Hematopoietic multipotent progenitor cell treated with erythropoietin and hydrocortisone succinate and interleukin-3 and kit ligand, for 17 days (in vitro differentiated cells): ENCODE results near the gene THAP9.
"Not testable (repeated sequence)": the region's sequence is repeated elsewhere in the genome, so short reads cannot be mapped to it uniquely, and the experiment has no call there.

Source experiments
- DNase-seq: peaks from one replicate; pipeline ENCODE4 v3.0.0-alpha.2; 2015; ENCODE audit warnings: low spot score

THAP9 gene, protein sequence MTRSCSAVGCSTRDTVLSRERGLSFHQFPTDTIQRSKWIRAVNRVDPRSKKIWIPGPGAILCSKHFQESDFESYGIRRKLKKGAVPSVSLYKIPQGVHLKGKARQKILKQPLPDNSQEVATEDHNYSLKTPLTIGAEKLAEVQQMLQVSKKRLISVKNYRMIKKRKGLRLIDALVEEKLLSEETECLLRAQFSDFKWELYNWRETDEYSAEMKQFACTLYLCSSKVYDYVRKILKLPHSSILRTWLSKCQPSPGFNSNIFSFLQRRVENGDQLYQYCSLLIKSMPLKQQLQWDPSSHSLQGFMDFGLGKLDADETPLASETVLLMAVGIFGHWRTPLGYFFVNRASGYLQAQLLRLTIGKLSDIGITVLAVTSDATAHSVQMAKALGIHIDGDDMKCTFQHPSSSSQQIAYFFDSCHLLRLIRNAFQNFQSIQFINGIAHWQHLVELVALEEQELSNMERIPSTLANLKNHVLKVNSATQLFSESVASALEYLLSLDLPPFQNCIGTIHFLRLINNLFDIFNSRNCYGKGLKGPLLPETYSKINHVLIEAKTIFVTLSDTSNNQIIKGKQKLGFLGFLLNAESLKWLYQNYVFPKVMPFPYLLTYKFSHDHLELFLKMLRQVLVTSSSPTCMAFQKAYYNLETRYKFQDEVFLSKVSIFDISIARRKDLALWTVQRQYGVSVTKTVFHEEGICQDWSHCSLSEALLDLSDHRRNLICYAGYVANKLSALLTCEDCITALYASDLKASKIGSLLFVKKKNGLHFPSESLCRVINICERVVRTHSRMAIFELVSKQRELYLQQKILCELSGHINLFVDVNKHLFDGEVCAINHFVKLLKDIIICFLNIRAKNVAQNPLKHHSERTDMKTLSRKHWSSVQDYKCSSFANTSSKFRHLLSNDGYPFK

GRCh38 chr4:82900411-82901182 lies at the start of gene THAP9:
THAP9 (plus strand) TSS chr4:82900735; CDS start chr4:82900803, 68 bp downstream.
- peak; percentile 98 for DNase-seq

GRCh38 chr4:82851318-82851717 lies 49.2 kb upstream of the THAP9 start:
- no peak for DNase-seq

DNA sequence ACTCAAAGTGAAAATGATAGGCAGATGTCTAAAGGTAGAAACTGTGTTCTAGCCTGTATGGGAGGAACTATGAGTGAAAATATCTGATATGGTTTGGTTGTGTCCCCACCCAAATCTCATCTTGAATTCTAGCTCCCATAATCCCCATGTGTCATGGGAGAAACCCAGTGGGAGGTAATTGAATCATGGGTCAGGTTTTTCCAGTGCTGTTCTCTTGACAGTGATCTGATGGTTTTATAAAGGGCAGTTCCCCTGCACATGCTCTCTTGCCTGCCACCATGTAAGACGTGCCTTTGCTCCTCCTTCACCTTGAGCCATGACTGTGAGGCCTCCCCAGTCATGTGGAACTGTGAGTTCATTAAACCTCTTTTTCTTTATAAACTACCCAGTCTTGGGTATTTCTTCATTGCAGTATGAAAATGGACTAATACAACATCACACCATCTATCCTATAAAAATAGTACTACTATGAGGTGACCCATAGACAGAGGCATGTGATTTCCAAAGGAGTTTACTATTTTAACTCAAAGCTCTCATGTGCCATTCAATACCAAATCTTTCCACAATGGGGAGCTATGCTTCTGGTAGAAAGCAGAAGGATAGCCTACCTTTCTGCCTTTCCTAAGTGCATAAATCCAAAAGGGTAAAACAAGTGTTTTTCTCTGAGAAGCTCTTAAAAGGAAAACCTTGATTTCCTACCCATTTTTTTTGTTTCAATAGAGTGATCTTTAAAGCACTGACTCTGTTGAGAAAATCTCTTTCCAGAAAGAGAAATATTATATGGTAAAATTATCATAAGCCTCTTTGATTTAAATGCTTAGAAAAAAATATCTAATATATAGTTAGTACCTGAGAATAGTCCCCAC lies 48.4 kb upstream of the THAP9 start:
- DNase-seq, result peak; percentile 59

GRCh38 chr4:82852751-82853285 lies 47.7 kb upstream of the THAP9 start:
- DNase-seq, result no peak

- not testable (repeated sequence) for DNase-seq
Observed at GRCh38 chr4:82860487-82860886, 40.0 kb upstream of the THAP9 start.

GRCh38 chr4:82861529-82861928 lies 39.0 kb upstream of the THAP9 start:
- no peak for DNase-seq

DNA sequence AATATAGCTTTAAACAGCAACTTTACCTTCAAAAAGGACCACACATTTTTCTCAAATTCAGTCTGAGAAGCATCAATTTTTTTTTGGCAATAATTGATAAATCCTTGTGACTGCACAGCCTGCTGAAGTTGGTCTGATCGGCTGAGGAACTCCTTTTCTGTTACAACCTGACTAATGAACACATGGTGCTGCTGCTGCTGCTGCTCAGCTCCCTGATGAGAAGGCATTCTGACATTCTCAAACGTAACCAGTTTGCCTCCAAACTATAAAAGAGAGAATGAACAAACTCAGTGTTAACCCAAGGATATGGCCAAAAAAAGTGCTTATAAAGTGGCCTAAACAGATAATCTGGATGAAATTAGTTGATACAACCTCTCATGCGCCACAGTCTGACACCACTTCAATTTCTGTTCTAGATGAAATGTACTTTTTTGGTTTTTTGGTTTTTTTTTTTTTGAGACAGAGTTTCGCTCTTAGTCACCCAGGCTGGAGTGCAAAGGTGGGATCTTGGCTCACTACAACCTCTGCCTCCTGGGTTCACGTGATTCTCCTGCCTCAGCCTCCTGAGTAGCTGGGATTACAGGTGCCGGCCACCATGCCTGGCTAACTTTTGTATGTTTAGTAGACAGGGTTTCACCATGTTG lies 36.1 kb upstream of the THAP9 start:
- no peak for DNase-seq

DNA sequence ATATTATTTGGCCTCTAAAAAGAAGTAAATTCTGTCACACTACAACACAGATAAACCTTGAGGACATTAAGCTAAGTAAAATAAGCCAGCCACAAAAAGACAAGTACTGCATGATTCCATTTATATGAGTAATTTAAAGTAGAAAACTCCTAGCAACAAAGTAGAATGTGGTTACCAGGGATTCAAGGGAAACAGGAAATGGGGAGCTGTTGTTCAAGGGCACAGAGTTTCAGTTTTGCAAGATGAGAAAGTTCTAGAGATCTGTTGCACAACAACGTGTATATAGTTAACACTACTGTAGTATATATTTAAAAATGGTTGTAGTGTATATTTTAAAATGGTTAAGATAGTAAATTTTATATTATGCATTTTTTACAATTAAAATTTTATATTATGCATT lies 34.9 kb upstream of the THAP9 start:
- no peak for DNase-seq

DNA sequence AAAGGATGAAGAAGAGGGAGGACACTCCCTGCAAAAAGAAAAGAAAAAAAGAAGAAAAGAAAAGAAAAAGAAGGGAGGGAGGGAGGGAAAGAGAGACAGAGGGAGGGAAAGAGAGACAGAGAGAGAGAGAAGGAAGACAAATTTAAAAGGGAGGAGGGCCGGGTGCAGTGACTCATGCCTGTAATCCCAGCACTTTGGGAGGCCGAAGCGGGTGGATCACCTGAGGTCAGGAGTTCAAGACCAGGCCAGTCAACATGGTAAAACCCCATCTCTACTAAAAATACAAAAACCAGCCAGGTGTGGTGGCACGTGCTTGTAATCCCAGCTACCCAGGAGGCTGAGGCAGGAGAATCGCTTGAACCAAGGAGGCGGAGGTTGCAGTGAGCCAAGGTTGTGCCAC lies 34.5 kb upstream of the THAP9 start:
- not testable (repeated sequence) for DNase-seq

GRCh38 chr4:82866706-82867385 lies 33.7 kb upstream of the THAP9 start:
- DNase-seq, result no peak

DNA sequence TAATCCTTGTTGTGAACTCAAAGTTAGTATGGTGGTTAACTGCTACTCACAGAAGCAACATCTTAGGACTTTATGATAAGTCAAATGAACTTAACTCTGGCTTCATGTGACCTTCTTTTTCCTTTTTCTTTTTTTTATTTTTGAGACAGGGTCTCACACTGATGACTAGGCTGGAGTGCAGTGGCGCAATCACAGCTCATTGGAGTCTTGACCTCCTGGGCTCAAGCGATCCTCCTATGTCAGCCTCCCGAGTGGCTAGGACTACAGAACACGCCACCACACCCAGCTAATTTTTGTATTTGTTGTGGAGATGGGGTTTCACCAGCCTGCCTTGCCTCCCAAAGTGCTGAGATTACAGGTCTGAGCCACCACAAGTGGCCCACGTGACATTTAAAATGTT lies 32.0 kb upstream of the THAP9 start:
- DNase-seq, result no peak

- no peak for DNase-seq
Observed at GRCh38 chr4:82885410-82885809, 15.1 kb upstream of the THAP9 start.

DNA sequence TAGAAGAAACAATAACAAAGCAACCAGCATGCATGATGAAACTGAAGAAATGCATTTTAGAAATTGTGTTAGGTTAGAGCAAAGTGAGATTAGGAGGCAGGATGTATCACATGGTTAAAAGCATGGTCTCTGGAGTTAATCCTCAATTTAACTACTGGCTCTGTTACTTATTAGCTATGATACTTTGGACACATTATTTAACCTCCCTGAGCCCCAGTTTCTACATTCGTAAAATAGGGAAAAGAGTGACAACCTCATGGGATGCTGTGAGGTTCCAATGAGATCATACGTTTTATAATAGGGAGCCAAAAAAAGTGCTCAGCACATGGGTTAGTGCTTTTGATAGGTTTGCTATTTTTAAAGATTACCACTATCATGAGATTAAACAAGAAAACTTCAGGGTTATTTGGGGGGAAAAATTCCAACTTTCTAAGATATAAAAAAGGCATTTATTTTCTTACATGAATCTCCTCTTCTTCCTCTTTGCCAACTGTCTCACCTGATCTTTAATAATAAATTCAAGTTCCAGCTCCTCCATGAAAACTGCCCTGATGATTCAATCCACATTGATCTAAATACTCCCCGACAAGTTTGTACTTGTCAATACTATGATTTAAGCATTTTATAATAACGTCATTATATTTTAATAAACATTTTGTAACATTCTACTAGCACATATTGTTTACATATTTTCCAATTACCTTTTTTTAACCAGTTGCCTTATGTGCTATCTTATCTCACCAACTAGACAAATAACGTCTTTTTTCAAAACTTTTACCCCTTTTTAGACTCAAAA lies 14.2 kb upstream of the THAP9 start:
- DNase-seq, result no peak

DNA sequence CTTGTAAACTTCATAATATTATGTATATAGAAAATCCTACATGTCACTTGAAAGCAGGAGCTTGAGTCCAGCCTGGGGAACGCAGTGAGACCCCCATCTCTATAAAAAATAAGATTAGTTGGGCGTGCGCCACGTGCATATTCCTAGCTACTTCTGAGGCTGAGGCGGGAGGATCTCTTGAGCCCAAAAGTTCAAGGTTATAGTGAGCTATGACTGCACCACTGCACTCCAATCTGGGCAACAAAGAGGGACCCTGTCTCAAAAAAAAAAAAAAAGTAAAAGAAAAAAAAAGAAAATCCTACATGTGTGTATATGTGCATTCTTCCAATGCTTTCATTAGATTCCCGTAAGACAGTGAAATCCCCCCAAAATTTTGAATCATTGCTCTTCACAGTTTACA lies 11.2 kb upstream of the THAP9 start:
- no peak for DNase-seq

- no peak for DNase-seq
Observed at GRCh38 chr4:82890528-82890900, 10.0 kb upstream of the THAP9 start.

DNA sequence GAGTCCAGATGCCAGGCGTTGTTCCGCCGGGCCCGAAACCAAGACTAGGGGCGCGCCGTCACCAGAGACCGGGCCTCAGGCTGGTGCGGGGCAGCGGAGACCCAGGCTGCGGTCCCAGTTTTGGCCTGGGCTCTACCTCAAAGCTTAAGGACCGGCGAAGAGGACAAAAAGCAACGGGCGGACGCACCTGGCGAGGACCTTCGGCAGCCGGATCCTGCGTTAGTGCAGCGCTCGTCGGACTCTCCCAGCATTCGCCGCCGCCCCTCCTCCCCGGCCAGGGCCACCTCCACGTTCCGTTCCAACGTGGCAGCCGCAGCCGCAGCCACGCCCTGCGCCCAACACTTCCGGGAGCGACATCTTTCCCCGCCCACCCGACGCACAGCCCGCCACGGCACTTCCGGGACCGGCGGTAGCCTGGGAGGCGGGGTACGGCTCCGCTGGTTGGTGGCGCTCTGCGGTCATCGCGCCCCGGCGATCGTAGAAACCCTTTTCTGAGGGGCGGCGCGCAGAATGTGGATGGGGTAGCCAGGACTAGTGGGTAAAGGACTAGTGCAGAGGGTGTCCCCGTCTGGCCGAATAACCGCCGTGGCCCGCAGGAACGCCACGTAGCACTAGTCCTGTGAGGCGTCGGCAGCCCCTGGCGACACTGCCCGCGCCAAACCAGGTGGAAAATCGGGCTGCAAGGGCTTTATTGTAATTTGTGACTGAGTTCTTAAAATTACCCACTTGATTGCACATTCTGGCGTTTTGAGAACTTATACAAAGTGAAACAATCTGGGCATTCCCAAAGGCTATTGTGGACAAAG lies 9.4 kb upstream of the THAP9 start, which contains the start of gene SEC31A:
TSS of gene SEC31A (minus strand) at position 253 of the 806 bp plus-strand sequence. CDS start 9,217 bp downstream, outside the sequence.
- peak; percentile 95 for DNase-seq

GRCh38 chr4:82891707-82892466 lies 8.6 kb upstream of the THAP9 start:
- no peak for DNase-seq
